ENCODE results near the gene NINJ1.

DNA sequence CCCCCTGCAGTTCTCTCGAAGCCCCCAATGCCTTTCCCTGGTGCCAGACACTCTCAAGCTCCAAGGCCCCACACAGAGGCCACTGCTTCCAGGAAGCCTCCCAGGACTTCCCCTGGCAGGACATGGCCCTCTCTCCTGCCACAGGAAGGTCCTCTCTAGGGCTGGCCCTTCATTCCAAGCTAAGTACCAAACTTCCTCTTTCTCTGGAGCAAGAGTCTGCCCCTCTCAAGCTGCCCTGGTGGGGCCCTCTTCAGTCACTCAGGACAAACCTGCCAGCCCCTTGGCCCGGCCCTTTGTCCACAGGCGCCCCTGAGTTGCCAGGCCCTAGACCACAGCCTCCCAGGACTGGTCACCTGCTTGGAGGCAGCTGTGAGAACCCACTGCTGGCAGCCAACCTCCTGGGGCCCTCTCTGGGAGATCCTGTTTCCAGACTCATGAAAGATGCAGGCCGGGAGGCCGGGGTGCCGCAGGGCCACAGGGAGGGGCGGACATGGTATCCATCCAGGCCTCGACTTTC is 6.6 kb downstream of the NINJ1 start:
- TF ChIP-seq, protein P1, sequence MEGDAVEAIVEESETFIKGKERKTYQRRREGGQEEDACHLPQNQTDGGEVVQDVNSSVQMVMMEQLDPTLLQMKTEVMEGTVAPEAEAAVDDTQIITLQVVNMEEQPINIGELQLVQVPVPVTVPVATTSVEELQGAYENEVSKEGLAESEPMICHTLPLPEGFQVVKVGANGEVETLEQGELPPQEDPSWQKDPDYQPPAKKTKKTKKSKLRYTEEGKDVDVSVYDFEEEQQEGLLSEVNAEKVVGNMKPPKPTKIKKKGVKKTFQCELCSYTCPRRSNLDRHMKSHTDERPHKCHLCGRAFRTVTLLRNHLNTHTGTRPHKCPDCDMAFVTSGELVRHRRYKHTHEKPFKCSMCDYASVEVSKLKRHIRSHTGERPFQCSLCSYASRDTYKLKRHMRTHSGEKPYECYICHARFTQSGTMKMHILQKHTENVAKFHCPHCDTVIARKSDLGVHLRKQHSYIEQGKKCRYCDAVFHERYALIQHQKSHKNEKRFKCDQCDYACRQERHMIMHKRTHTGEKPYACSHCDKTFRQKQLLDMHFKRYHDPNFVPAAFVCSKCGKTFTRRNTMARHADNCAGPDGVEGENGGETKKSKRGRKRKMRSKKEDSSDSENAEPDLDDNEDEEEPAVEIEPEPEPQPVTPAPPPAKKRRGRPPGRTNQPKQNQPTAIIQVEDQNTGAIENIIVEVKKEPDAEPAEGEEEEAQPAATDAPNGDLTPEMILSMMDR (IDR thresholded peaks at IDR 0.05) = no peak
- TF ChIP-seq RAD21 (IDR thresholded peaks at IDR 0.05; ENCODE audit: low read length) = no peak
- TF ChIP-seq ELF1 (IDR thresholded peaks at IDR 0.05) = no peak
- TF ChIP-seq GABPA (IDR thresholded peaks at IDR 0.05; ENCODE audit: low read depth) = no peak
- TF ChIP-seq, protein P2, sequence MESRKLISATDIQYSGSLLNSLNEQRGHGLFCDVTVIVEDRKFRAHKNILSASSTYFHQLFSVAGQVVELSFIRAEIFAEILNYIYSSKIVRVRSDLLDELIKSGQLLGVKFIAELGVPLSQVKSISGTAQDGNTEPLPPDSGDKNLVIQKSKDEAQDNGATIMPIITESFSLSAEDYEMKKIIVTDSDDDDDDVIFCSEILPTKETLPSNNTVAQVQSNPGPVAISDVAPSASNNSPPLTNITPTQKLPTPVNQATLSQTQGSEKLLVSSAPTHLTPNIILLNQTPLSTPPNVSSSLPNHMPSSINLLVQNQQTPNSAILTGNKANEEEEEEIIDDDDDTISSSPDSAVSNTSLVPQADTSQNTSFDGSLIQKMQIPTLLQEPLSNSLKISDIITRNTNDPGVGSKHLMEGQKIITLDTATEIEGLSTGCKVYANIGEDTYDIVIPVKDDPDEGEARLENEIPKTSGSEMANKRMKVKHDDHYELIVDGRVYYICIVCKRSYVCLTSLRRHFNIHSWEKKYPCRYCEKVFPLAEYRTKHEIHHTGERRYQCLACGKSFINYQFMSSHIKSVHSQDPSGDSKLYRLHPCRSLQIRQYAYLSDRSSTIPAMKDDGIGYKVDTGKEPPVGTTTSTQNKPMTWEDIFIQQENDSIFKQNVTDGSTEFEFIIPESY (IDR thresholded peaks at IDR 0.05; ENCODE audit: borderline replicate concordance, low read depth) = no peak
- no peak for TF ChIP-seq USF1 (IDR thresholded peaks at IDR 0.05; ENCODE audit: borderline replicate concordance, low read depth)
- no peak for TF ChIP-seq NFIC (IDR thresholded peaks at IDR 0.05; ENCODE audit: borderline replicate concordance)
- no peak for TF ChIP-seq MXI1 (IDR thresholded peaks at IDR 0.05; ENCODE audit: low read depth, low read length)
- TF ChIP-seq, protein P3, sequence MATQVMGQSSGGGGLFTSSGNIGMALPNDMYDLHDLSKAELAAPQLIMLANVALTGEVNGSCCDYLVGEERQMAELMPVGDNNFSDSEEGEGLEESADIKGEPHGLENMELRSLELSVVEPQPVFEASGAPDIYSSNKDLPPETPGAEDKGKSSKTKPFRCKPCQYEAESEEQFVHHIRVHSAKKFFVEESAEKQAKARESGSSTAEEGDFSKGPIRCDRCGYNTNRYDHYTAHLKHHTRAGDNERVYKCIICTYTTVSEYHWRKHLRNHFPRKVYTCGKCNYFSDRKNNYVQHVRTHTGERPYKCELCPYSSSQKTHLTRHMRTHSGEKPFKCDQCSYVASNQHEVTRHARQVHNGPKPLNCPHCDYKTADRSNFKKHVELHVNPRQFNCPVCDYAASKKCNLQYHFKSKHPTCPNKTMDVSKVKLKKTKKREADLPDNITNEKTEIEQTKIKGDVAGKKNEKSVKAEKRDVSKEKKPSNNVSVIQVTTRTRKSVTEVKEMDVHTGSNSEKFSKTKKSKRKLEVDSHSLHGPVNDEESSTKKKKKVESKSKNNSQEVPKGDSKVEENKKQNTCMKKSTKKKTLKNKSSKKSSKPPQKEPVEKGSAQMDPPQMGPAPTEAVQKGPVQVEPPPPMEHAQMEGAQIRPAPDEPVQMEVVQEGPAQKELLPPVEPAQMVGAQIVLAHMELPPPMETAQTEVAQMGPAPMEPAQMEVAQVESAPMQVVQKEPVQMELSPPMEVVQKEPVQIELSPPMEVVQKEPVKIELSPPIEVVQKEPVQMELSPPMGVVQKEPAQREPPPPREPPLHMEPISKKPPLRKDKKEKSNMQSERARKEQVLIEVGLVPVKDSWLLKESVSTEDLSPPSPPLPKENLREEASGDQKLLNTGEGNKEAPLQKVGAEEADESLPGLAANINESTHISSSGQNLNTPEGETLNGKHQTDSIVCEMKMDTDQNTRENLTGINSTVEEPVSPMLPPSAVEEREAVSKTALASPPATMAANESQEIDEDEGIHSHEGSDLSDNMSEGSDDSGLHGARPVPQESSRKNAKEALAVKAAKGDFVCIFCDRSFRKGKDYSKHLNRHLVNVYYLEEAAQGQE (IDR thresholded peaks at IDR 0.05; ENCODE audit: low read depth, low read length) = no peak
- TF ChIP-seq POLR2AphosphoS5 (IDR thresholded peaks at IDR 0.05; ENCODE audit: low read depth, low read length) = no peak

All from SK-N-SH (cell line).